Thyroid gland (tissue), 4 donors: ENCODE measurements around the gene ARHGEF16. TPM values are rescaled to one million over a fixed set of nuclear protein-coding genes. Genes with fewer than 3 reads are reported as not detected.

Experiments
- DNase-seq, 2 donors: peaks; one replicate each; pipeline ENCODE4 v3.0.0-alpha.2; 2019
- H3K27ac ChIP-seq, 3 donors: fragments of 200-600 bp; sonication (generic); 1 replicate in 2 of 3; 2 replicates in 1 of 3; pipeline ENCODE4 v1.5.1; 2016 to 2019; ENCODE audit warnings: mild to moderate bottlenecking in 1 of 3, moderate library complexity in 1 of 3
- H3K27me3 ChIP-seq: fragments of 200-600 bp; sonication (generic); one replicate; pipeline ENCODE4 v1.5.1; 2019
- H3K36me3 ChIP-seq, 2 donors: fragments of 200-600 bp; sonication (generic); one replicate each; pipeline ENCODE4 v1.5.1; 2016 to 2019
- H3K4me1 ChIP-seq, 2 donors: fragments of 200-600 bp; sonication (generic); one replicate each; pipeline ENCODE4 v1.5.1; 2017 to 2019
- H3K4me3 ChIP-seq, 3 donors: fragments of 200-600 bp; sonication (generic); replicated peaks in 1 of 3; 1 replicate in 2 of 3; 2 replicates in 1 of 3; pipeline ENCODE4 v1.5.1; 2016; ENCODE audit warnings: mild to moderate bottlenecking in 1 of 3
- H3K9me3 ChIP-seq: fragments of 200-600 bp; sonication (generic); one replicate; pipeline ENCODE4 v1.5.1; 2017
- POLR2A ChIP-seq, 2 donors: fragments of 450-650 bp; IDR thresholded peaks; one replicate each; pipeline ENCODE4 v1.6.1; 2017; ENCODE audit warnings: antibody characterized with exemption in 2 of 2, mild to moderate bottlenecking in 2 of 2, moderate library complexity in 1 of 2
- WGBS, 2 donors: methylation state at CpG; one replicate each; pipeline ENCODE4 v1.1.5; 2017; 5-methylcytosine and 5-hydroxymethylcytosine counted together
- intact Hi-C: fragments of 100-400 bp; cut with DNase I; formaldehyde crosslinking; loops from one replicate; pipeline ENCODE4 v1.15.1; 2023
- total RNA-seq, 4 donors: library from RNA; depleted of rRNA; stranded (reverse); fragments of >200 nt; gene quantifications; one replicate each; pipeline ENCODE4 v1.2.3, GENCODE V29; 2016
- TF ChIP-seq, protein P1 (sequence below), 6 experiments: fragments of 200-600 bp in 3 of 6; fragments of 450-650 bp in 3 of 6; sonication (generic) in 3 of 6; IDR thresholded peaks; one replicate each; pipeline ENCODE4 v1.5.1; 2016 to 2019; ENCODE audit warnings: antibody characterized with exemption in 6 of 6, mild to moderate bottlenecking in 2 of 6, inconsistent platforms in 1 of 6, moderate library complexity in 1 of 6

ARHGEF16 gene
- total RNA-seq, 4 donors from 2014 or later = 16.0 to 23.7 (median 21.2) TPM

GRCh38 chr1:3481836-3482375, 27.4 kb downstream of the ARHGEF16 start:
- H3K27ac ChIP-seq = no peak overlapping the region
- WGBS, 2 donors = 54 to 79% methylated on average over 6 to 7 of the region's 20 CpGs
- no peaks in the 10 kb centered on the region for H3K36me3 ChIP-seq
- intact Hi-C loops = loop anchor here (2.0 kb wide), 1 partner anchor 29 kb away; no protein-coding TSS in a partner anchor
- TF ChIP-seq, protein P1, sequence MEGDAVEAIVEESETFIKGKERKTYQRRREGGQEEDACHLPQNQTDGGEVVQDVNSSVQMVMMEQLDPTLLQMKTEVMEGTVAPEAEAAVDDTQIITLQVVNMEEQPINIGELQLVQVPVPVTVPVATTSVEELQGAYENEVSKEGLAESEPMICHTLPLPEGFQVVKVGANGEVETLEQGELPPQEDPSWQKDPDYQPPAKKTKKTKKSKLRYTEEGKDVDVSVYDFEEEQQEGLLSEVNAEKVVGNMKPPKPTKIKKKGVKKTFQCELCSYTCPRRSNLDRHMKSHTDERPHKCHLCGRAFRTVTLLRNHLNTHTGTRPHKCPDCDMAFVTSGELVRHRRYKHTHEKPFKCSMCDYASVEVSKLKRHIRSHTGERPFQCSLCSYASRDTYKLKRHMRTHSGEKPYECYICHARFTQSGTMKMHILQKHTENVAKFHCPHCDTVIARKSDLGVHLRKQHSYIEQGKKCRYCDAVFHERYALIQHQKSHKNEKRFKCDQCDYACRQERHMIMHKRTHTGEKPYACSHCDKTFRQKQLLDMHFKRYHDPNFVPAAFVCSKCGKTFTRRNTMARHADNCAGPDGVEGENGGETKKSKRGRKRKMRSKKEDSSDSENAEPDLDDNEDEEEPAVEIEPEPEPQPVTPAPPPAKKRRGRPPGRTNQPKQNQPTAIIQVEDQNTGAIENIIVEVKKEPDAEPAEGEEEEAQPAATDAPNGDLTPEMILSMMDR (IDR thresholded peaks at IDR 0.05) = no peak
- TF ChIP-seq POLR2A (IDR thresholded peaks at IDR 0.05) = no peak
- no peak for DNase-seq
- no peaks in the 10 kb centered on the region for H3K9me3 ChIP-seq
- H3K27me3 ChIP-seq = no peaks in the 10 kb centered on the region
- no peaks in the 10 kb centered on the region for H3K4me1 ChIP-seq
- H3K4me3 ChIP-seq = no peak overlapping the region

DNA sequence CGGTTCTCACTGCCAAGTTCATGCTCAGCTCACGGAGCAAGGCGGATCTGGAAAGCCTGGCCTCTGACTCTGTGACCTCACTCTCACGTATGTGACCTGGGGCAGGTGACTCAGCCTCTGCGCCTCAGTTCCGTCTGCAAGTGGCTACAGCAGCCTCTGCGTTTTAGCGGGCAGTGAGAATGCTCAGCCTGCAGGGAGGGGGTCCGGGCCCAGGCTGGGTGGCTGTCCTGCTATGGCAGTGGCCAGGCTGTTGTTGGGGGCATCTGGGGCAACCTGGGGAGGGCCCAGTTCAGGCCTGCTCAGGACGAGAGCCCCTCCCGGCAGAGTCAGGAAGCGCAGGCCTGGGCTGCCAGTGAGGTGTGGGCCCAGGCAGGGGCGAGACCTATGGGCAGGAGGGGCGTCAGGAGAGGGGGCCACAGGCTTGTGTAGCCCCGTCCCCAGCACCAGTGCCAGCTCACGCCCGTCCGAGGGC, 27.9 kb downstream of the ARHGEF16 start:
- H3K36me3 ChIP-seq = no peaks in the 10 kb centered on the region
- intact Hi-C loops = no loop called here
- no peaks in the 10 kb centered on the region for H3K9me3 ChIP-seq
- no peaks in the 10 kb centered on the region for H3K27me3 ChIP-seq
- 68 to 74% methylated on average over 3 to 11 of the region's 18 CpGs for WGBS, 2 donors
- H3K27ac ChIP-seq = no peak overlapping the region
- no peak for DNase-seq
- TF ChIP-seq, protein P1 (IDR thresholded peaks at IDR 0.05) = no peak
- TF ChIP-seq POLR2A (IDR thresholded peaks at IDR 0.05) = no peak
- no peak overlapping the region for H3K4me3 ChIP-seq
- no peaks in the 10 kb centered on the region for H3K4me1 ChIP-seq

DNA sequence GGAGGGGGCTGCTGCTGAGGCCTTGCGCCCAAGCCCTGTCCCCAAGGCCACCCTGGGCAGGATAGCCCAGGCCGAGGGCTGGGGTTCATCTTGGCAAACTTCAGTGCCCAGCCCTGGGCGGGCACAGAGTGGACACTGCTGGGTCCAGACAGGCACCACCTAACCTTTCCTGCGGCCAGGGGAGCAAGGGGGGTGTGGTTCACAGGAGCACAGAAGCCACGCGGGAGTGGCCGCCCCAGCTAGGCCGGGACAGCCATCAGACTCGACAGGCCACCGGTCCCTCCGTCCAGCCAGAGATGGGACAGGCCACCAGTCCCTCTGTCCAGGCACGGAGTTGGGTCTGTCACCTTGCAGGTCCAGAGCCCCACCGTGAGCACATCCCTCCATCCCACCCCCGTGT, 28.9 kb downstream of the ARHGEF16 start:
- Histone ChIP-seq H3K4me3 (no peak overlapping the region), H3K36me3 (no peaks in the 10 kb centered on the region), H3K27ac (no peak overlapping the region), H3K9me3 (no peaks in the 10 kb centered on the region), H3K27me3 (no peaks in the 10 kb centered on the region), H3K4me1 (no peaks in the 10 kb centered on the region)
- 88% methylated on average over 8 to 11 of the region's 14 CpGs for WGBS, 2 donors
- intact Hi-C loops = no loop called here
- TF ChIP-seq, protein P1 (IDR thresholded peaks at IDR 0.05) = no peak
- TF ChIP-seq POLR2A (IDR thresholded peaks at IDR 0.05) = no peak
- DNase-seq = no peak

DNA sequence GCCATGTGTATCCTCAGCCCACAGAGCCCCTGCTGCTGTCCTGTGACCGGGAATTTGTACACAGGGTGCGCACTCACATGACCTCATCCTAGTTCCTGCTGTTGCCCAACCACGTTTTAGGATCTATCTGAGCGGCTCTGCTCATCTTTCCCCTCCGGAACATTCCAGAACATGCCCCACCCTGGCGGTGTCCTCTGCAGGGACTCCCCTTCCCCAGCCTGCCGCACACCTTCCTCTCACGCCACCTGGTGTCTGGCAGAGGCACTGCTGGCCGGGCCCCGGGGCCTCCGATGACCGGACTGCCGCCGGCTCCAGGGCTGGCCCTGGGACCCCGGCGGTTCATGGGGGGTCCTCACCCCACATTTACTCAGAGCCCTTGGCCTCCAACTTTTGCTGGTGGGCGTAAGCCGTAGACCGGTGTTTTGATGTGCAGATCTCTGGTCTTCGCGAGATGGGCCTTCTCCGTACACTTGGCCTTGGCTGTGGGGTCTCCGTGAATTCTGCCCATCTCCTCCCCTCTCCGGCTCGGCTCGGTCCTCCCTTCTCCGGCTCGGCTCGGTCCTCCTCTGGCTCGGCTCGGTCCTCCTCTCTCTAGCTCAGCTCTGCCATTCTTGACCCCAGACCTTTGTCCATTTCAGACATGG, 29.5 kb downstream of the ARHGEF16 start:
- H3K36me3 ChIP-seq = no peaks in the 10 kb centered on the region
- intact Hi-C loops = no loop called here
- DNase-seq = peak; percentile 43 to 44
- no peak overlapping the region for H3K27ac ChIP-seq
- WGBS, 2 donors = 52 to 53% methylated on average over 28 to 31 of the region's 31 CpGs
- TF ChIP-seq POLR2A (IDR thresholded peaks at IDR 0.05) = no peak
- TF ChIP-seq, protein P1 (IDR thresholded peaks at IDR 0.05) = peak; percentile 70 to 93 (median 82)
- H3K4me3 ChIP-seq = no peak overlapping the region
- no peaks in the 10 kb centered on the region for H3K27me3 ChIP-seq
- no peaks in the 10 kb centered on the region for H3K9me3 ChIP-seq
- H3K4me1 ChIP-seq = no peaks in the 10 kb centered on the region

GRCh38 chr1:3485016-3485415, 30.6 kb downstream of the ARHGEF16 start:
- DNase-seq = no peak
- H3K4me1 ChIP-seq = no peaks in the 10 kb centered on the region
- WGBS, 2 donors = 91 to 95% methylated on average over 14 of the region's 14 CpGs
- H3K36me3 ChIP-seq = no peaks in the 10 kb centered on the region
- H3K9me3 ChIP-seq = no peaks in the 10 kb centered on the region
- TF ChIP-seq POLR2A (IDR thresholded peaks at IDR 0.05) = no peak
- TF ChIP-seq, protein P1 (IDR thresholded peaks at IDR 0.05) = no peak
- H3K27me3 ChIP-seq = no peaks in the 10 kb centered on the region
- intact Hi-C loops = no loop called here
- no peak overlapping the region for H3K4me3 ChIP-seq
- no peak overlapping the region for H3K27ac ChIP-seq
